Neural cell (in vitro differentiated cells): Measurements from ENCODE around the gene LGR5. TPM values are rescaled to one million over a fixed set of nuclear protein-coding genes. Genes with fewer than 3 reads are reported as not detected.

Experiments
- H2AFZ ChIP-seq: fragments of 200-600, 300-800 bp; sonication (generic), shearing (Covaris generic); 2 replicates; pipeline ENCODE4 v1.6.0; 2014; ENCODE audit warnings: low read depth, mild to moderate bottlenecking, antibody characterized with exemption, low read length, moderate library complexity
- H3F3A ChIP-seq: fragments of 200-600 bp; shearing (Covaris generic); 2 replicates; pipeline ENCODE4 v1.6.1; 2016; ENCODE audit warnings: mild to moderate bottlenecking, moderate library complexity, mixed read lengths, antibody characterized with exemption, low read length; ENCODE audit not compliant: insufficient read depth, poor library complexity, severe bottlenecking
- H3K27ac ChIP-seq: fragments of 200-600, 300-800 bp; sonication (generic), shearing (Covaris generic); 2 replicates; pipeline ENCODE4 v1.5.1; 2014; ENCODE audit warnings: mild to moderate bottlenecking, low read length, moderate library complexity
- H3K27me3 ChIP-seq: fragments of 300-800, 200-600 bp; sonication (generic), shearing (Covaris generic); 2 replicates; pipeline ENCODE4 v1.6.0; 2014; ENCODE audit warnings: mild to moderate bottlenecking, low read depth, low read length, moderate library complexity; ENCODE audit not compliant: insufficient read depth
- H3K36me3 ChIP-seq: fragments of 300-800, 200-600 bp; sonication (generic), shearing (Covaris generic); 2 replicates; pipeline ENCODE4 v1.5.1; 2014; ENCODE audit warnings: mild to moderate bottlenecking, antibody characterized with exemption, low read length, moderate library complexity; ENCODE audit not compliant: insufficient read depth
- H3K4me2 ChIP-seq: fragments of 300-800, 200-600 bp; sonication (generic), shearing (Covaris generic); 2 replicates; pipeline ENCODE4 v1.6.0; 2014; ENCODE audit warnings: mild to moderate bottlenecking, low read length
- H3K4me3 ChIP-seq: fragments of 300-800, 200-600 bp; sonication (generic), shearing (Covaris generic); 2 replicates; pipeline ENCODE4 v1.5.1; 2014; ENCODE audit warnings: mild to moderate bottlenecking, low read length, moderate library complexity
- H3K79me2 ChIP-seq: fragments of 200-600 bp; shearing (Covaris generic); replicated peaks from 2 replicates; pipeline ENCODE4 v1.6.0; 2014; ENCODE audit warnings: mild to moderate bottlenecking, low read length, moderate library complexity; ENCODE audit not compliant: insufficient read depth
- H3K9ac ChIP-seq: fragments of 300-800, 200-600 bp; sonication (generic), shearing (Covaris generic); 2 replicates; pipeline ENCODE4 v1.6.1; 2016; ENCODE audit warnings: mild to moderate bottlenecking, low read length, mixed read lengths
- H3K9me2 ChIP-seq: fragments of 200-600 bp; shearing (Covaris generic); 2 replicates; pipeline ENCODE4 v1.6.1; 2016; ENCODE audit warnings: mild to moderate bottlenecking, low read length, mixed read lengths; ENCODE audit not compliant: insufficient read depth
- H3K9me3 ChIP-seq: fragments of 200-600, 300-800 bp; sonication (generic), shearing (Covaris generic); 2 replicates; pipeline ENCODE4 v1.6.1; 2016; ENCODE audit warnings: mild to moderate bottlenecking, mixed run types, low read length, moderate library complexity, mixed read lengths
- H4K20me1 ChIP-seq: fragments of 200-600 bp; shearing (Covaris generic); 2 replicates; pipeline ENCODE4 v1.6.1; 2016; ENCODE audit warnings: mild to moderate bottlenecking, mixed run types; ENCODE audit not compliant: insufficient read depth
- EP300 ChIP-seq: fragments of 450-650 bp; conservative IDR thresholded peaks from 2 replicates; pipeline ENCODE4 v1.6.1; 2014; ENCODE audit warnings: antibody characterized with exemption, mild to moderate bottlenecking, moderate library complexity; ENCODE audit not compliant: poor library complexity, severe bottlenecking
- EZH2 ChIP-seq: fragments of 200-600, 300-800 bp; shearing (Covaris generic), sonication (generic); IDR thresholded peaks from 2 replicates; pipeline ENCODE4 v1.6.1; 2014; ENCODE audit warnings: antibody characterized with exemption, low read length, borderline replicate concordance, mild to moderate bottlenecking; ENCODE audit not compliant: insufficient read depth, poor library complexity, severe bottlenecking
- MXI1 ChIP-seq: fragments of 450-650 bp; conservative IDR thresholded peaks from 2 replicates; pipeline ENCODE4 v1.6.1; 2014; ENCODE audit warnings: antibody characterized with exemption, mild to moderate bottlenecking; ENCODE audit not compliant: poor library complexity, severe bottlenecking
- POLR2AphosphoS5 ChIP-seq: IDR thresholded peaks from 2 replicates; pipeline ENCODE4 v1.6.1; 2012
- RAD21 ChIP-seq: fragments of 450-650 bp; conservative IDR thresholded peaks from 2 replicates; pipeline ENCODE4 v1.6.1; 2014; ENCODE audit warnings: antibody characterized with exemption, mild to moderate bottlenecking, moderate library complexity
- REST ChIP-seq: IDR thresholded peaks from 2 replicates; pipeline ENCODE4 v1.6.1; 2012; ENCODE audit warnings: borderline replicate concordance
- SMC3 ChIP-seq: fragments of 450-650 bp; conservative IDR thresholded peaks from 2 replicates; pipeline ENCODE4 v1.6.1; 2014; ENCODE audit warnings: antibody characterized with exemption, mild to moderate bottlenecking, moderate library complexity; ENCODE audit not compliant: poor library complexity
- TAF1 ChIP-seq: IDR thresholded peaks from 2 replicates; pipeline ENCODE4 v1.6.1; 2012; ENCODE audit warnings: low read depth
- polyA plus RNA-seq: library from polyadenylated mRNA; depleted of rRNA; stranded (reverse); fragments of >200 nt; gene quantifications from 2 replicates; pipeline ENCODE4 v1.2.3, GENCODE V29; 2014
- TF ChIP-seq, protein P1 (sequence below): fragments of 450-650 bp; IDR thresholded peaks from 2 replicates; pipeline ENCODE4 v1.5.1; 2014; ENCODE audit warnings: antibody characterized with exemption, mild to moderate bottlenecking, moderate library complexity; ENCODE audit not compliant: poor library complexity, severe bottlenecking

The LGR5 gene
- polyA plus RNA-seq, 1 donor from 2014 or later, result 0.16 TPM

- no peak overlapping the region for H3K4me3 ChIP-seq
- peaks cover 17% of the 10 kb centered on the region for H3K36me3 ChIP-seq
- H3K9me3 ChIP-seq, result no peaks in the 10 kb centered on the region
- no peaks in the 10 kb centered on the region for H3F3A ChIP-seq
- no peaks in the 10 kb centered on the region for H3K9me2 ChIP-seq
- H3K27ac ChIP-seq, result no peak overlapping the region
- no peaks in the 10 kb centered on the region for H3K27me3 ChIP-seq
- H3K9ac ChIP-seq, result no peak overlapping the region
- no peak overlapping the region for H3K4me2 ChIP-seq
- H3K79me2 ChIP-seq, result no peaks in the 10 kb centered on the region
- H4K20me1 ChIP-seq, result no peaks in the 10 kb centered on the region
- TF ChIP-seq RAD21, result no peak
- TF ChIP-seq EP300, result no peak
- no peak for TF ChIP-seq POLR2AphosphoS5
- TF ChIP-seq, protein P1, sequence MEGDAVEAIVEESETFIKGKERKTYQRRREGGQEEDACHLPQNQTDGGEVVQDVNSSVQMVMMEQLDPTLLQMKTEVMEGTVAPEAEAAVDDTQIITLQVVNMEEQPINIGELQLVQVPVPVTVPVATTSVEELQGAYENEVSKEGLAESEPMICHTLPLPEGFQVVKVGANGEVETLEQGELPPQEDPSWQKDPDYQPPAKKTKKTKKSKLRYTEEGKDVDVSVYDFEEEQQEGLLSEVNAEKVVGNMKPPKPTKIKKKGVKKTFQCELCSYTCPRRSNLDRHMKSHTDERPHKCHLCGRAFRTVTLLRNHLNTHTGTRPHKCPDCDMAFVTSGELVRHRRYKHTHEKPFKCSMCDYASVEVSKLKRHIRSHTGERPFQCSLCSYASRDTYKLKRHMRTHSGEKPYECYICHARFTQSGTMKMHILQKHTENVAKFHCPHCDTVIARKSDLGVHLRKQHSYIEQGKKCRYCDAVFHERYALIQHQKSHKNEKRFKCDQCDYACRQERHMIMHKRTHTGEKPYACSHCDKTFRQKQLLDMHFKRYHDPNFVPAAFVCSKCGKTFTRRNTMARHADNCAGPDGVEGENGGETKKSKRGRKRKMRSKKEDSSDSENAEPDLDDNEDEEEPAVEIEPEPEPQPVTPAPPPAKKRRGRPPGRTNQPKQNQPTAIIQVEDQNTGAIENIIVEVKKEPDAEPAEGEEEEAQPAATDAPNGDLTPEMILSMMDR, result no peak
- TF ChIP-seq SMC3, result no peak
- no peak for TF ChIP-seq MXI1
- TF ChIP-seq TAF1, result no peak
- TF ChIP-seq REST, result no peak
- no peak for TF ChIP-seq EZH2
- no peak overlapping the region for H2AFZ ChIP-seq
Observed at GRCh38 chr12:71625476-71625875, 185.9 kb downstream of the LGR5 start.

GRCh38 chr12:71626098-71626497 is 186.5 kb downstream of the LGR5 start:
- Histone ChIP-seq H3K79me2 (no peaks in the 10 kb centered on the region), H3K27ac (no peak overlapping the region), H4K20me1 (no peaks in the 10 kb centered on the region), H3K36me3 (peaks cover 19% of the 10 kb centered on the region), H3K9ac (no peak overlapping the region), H3K4me3 (no peak overlapping the region), H3F3A (no peaks in the 10 kb centered on the region), H3K9me2 (no peaks in the 10 kb centered on the region), H3K9me3 (no peaks in the 10 kb centered on the region), H2AFZ (no peak overlapping the region), H3K27me3 (no peaks in the 10 kb centered on the region), H3K4me2 (no peak overlapping the region)
- TF ChIP-seq RAD21 (no peak), POLR2AphosphoS5 (no peak), EZH2 (no peak), SMC3 (no peak), MXI1 (no peak), TAF1 (no peak)
- TF ChIP-seq, protein P1, result no peak
